Nephron (organoid): ENCODE measurements around the gene DNMT3L.

Experiments
- H3K27ac Mint-ChIP-seq, 3 experiments: 2 replicates each; pipeline ENCODE4 v1.8.0; 2020; ENCODE audit warnings: mixed read lengths in 3 of 3, mild to moderate bottlenecking in 2 of 3, moderate library complexity in 1 of 3
- H3K27me3 Mint-ChIP-seq: 2 replicates; pipeline ENCODE4 v1.8.0; 2021; ENCODE audit warnings: low read depth, mild to moderate bottlenecking, moderate library complexity, mixed read lengths
- H3K36me3 Mint-ChIP-seq: 2 replicates; pipeline ENCODE4 v1.8.0; 2020; ENCODE audit warnings: low read depth, mixed read lengths
- H3K4me1 Mint-ChIP-seq: 2 replicates; pipeline ENCODE4 v1.8.0; 2020; ENCODE audit warnings: mixed read lengths
- H3K4me3 Mint-ChIP-seq, 3 experiments: 2 replicates each; pipeline ENCODE4 v1.8.0; 2020; ENCODE audit warnings: mild to moderate bottlenecking in 3 of 3, mixed read lengths in 3 of 3, moderate library complexity in 2 of 3
- H3K9me3 Mint-ChIP-seq: 2 replicates; pipeline ENCODE4 v1.8.0; 2020; ENCODE audit warnings: mixed read lengths
- CTCF ChIP-seq, 3 experiments: fragments of 200-600 bp; sonication (generic); IDR thresholded peaks; one replicate each; pipeline ENCODE4 v1.5.0; 2021; ENCODE audit warnings: antibody characterized with exemption in 3 of 3; ENCODE audit not compliant: unreplicated experiment in 3 of 3

DNMT3L gene

GRCh38 chr21:44261675-44262295 lies at the start of gene DNMT3L:
Gene DNMT3L (minus strand): TSS chr21:44261897. CDS start chr21:44261259, 638 bp downstream.
- no peak for TF ChIP-seq CTCF (IDR thresholded peaks at IDR 0.05; ENCODE audit: unreplicated experiment in 3 of 3)

GRCh38 chr21:44310628-44311507 lies 49.2 kb upstream of the DNMT3L start:
- H3K36me3 Mint-ChIP-seq: peaks cover 6% of the 10 kb centered on the region
- no peaks in the 10 kb centered on the region for H3K9me3 Mint-ChIP-seq
- H3K4me1 Mint-ChIP-seq: peaks cover 5% of the 10 kb centered on the region
- TF ChIP-seq CTCF (IDR thresholded peaks at IDR 0.05; ENCODE audit: unreplicated experiment in 3 of 3): no peak
- H3K4me3 Mint-ChIP-seq: no peak overlapping the region
- no peak overlapping the region for H3K27ac Mint-ChIP-seq
- H3K27me3 Mint-ChIP-seq: no peaks in the 10 kb centered on the region

More at GRCh38 chr21:44261675-44262295, at the start of gene DNMT3L:
- peaks cover 20% of the 10 kb centered on the region for H3K27me3 Mint-ChIP-seq
- H3K27ac Mint-ChIP-seq: no peak within 1 kb of the TSS
- no peaks in the 10 kb centered on the region for H3K36me3 Mint-ChIP-seq
- no peaks in the 10 kb centered on the region for H3K4me1 Mint-ChIP-seq
- no peak within 1 kb of the TSS for H3K4me3 Mint-ChIP-seq
- no peaks in the 10 kb centered on the region for H3K9me3 Mint-ChIP-seq

DNA sequence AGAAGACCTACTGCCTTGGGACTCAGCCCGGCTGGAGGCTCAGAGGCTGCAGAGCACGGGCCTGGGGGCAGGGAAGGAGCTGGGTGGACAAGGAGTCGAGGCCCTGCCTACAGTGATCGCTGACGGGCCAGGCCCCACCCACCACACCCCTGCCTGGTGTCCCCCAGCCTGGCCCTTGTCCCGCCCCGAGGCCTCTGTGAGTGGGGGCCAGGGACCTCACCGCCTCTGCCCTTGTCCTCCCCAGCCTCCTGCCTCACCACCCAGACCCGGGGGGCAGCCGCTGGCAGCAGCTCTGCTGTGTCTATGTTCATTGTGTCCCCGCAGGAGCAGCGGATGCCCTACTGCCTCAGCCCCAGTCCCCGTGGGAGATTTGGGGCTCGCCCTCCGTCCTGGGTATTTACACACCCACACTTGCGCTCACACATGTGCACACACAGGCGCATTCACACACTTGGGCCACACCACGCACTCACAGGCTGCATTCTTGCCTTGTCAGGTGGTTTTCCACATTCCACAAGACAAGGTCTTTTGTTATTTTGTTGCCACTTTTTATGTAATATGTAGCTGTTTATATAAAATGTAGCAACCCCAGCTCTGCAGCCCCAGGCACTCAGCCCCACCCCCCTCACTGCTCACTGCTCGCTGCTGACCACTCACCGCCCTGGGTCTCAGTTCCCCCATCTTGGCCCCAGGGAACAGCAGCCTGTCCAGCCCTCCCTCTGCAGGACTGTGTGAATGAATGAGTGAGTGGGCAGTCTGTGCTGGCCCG lies 45.4 kb upstream of the DNMT3L start:
- Mint-ChIP-seq H3K27ac (peak overlapping the region; percentile 81 to 93 (median 84)), H3K4me1 (peaks cover 27% of the 10 kb centered on the region), H3K27me3 (no peaks in the 10 kb centered on the region), H3K4me3 (peak overlapping the region in 2 of 3 experiments; percentile 25 to 68), H3K9me3 (no peaks in the 10 kb centered on the region), H3K36me3 (peaks cover 6% of the 10 kb centered on the region)
- TF ChIP-seq CTCF (IDR thresholded peaks at IDR 0.05; ENCODE audit: unreplicated experiment in 3 of 3): no peak

GRCh38 chr21:44305691-44306090 lies 44.0 kb upstream of the DNMT3L start:
- Mint-ChIP-seq H3K4me1 (peaks cover 29% of the 10 kb centered on the region), H3K27me3 (no peaks in the 10 kb centered on the region), H3K36me3 (no peaks in the 10 kb centered on the region), H3K27ac (no peak overlapping the region), H3K4me3 (no peak overlapping the region), H3K9me3 (no peaks in the 10 kb centered on the region)
- no peak for TF ChIP-seq CTCF (IDR thresholded peaks at IDR 0.05; ENCODE audit: unreplicated experiment in 3 of 3)

DNA sequence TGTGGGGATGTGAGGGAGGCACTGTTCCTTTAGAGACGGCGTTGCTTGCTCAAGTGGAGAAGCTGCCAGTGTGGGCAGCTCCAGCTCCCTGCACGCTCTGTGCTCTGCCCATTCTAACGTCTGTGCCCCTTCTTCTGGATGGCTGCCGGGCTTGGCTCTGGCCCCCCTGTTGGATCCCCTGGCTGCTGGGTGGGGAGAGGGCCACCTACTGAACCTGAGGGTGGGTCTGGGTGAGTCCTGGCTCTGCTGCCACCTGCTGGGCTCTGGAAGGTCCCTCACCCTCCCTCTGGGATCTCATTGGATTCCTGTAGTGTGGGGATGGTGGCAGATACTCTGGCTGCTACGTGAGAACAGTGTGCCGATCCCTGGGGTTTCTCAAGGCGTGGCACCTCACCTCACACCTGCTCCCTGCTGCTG lies 43.2 kb upstream of the DNMT3L start:
- Mint-ChIP-seq H3K4me1 (peaks cover 29% of the 10 kb centered on the region), H3K27me3 (no peaks in the 10 kb centered on the region), H3K9me3 (no peaks in the 10 kb centered on the region), H3K36me3 (no peaks in the 10 kb centered on the region), H3K27ac (peak overlapping the region; percentile 72 to 98 (median 74)), H3K4me3 (peak overlapping the region; percentile 64 to 72 (median 71))
- peak; percentile 64 to 71 (median 65) for TF ChIP-seq CTCF (IDR thresholded peaks at IDR 0.05; ENCODE audit: unreplicated experiment in 3 of 3)
